ENCODE results near the gene ALKBH2. TPM values are rescaled to one million over a fixed set of nuclear protein-coding genes. Genes with fewer than 3 reads are reported as not detected.

ALKBH2 gene
- total RNA-seq, 2 donors from 2014 or later = 5.0 to 8.9 TPM

DNA sequence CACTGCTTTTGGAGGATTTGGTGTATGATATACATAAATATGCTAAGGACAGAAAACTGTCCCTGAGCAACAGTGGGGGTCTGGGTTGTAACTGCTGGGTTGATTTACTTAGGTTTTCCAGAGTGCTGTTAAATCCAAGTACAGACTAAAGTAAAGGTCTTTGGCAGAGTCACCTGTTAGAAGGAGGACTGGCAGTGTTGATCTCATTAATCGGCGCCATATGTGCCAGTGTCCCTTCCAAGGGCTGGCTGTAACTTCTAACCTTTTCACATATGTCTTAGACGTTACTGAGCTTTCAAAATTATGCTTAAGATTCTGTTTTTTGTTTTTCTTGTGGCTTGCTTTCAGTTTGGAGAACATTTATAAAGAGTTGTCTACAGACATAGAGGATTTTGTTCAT lies 9.2 kb upstream of the ALKBH2 start:
- no peak overlapping the region for H3K27ac ChIP-seq
- no peaks in the 10 kb centered on the region for H3K36me3 ChIP-seq
- H3K4me1 ChIP-seq = peaks cover 5% of the 10 kb centered on the region
- H3K9me3 ChIP-seq = no peaks in the 10 kb centered on the region
- no peak overlapping the region for H3K9ac ChIP-seq (ENCODE audit: low read depth in 2 of 2, low read length in 2 of 2)
- no peak for DNase-seq
- no peaks in the 10 kb centered on the region for H3K27me3 ChIP-seq
- H3K4me3 ChIP-seq = no peak overlapping the region
- TF ChIP-seq, protein P1, sequence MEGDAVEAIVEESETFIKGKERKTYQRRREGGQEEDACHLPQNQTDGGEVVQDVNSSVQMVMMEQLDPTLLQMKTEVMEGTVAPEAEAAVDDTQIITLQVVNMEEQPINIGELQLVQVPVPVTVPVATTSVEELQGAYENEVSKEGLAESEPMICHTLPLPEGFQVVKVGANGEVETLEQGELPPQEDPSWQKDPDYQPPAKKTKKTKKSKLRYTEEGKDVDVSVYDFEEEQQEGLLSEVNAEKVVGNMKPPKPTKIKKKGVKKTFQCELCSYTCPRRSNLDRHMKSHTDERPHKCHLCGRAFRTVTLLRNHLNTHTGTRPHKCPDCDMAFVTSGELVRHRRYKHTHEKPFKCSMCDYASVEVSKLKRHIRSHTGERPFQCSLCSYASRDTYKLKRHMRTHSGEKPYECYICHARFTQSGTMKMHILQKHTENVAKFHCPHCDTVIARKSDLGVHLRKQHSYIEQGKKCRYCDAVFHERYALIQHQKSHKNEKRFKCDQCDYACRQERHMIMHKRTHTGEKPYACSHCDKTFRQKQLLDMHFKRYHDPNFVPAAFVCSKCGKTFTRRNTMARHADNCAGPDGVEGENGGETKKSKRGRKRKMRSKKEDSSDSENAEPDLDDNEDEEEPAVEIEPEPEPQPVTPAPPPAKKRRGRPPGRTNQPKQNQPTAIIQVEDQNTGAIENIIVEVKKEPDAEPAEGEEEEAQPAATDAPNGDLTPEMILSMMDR (IDR thresholded peaks at IDR 0.05) = no peak
- intact Hi-C loops (cut with DNase I) = no loop called here

GRCh38 chr12:109100741-109101140 lies 7.5 kb upstream of the ALKBH2 start:
- no peaks in the 10 kb centered on the region for H3K9me3 ChIP-seq
- H3K36me3 ChIP-seq = no peaks in the 10 kb centered on the region
- intact Hi-C loops (cut with DNase I) = no loop called here
- no peak overlapping the region for H3K9ac ChIP-seq (ENCODE audit: low read depth in 2 of 2, low read length in 2 of 2)
- H3K27me3 ChIP-seq = no peaks in the 10 kb centered on the region
- no peak for DNase-seq
- peaks cover 8% of the 10 kb centered on the region for H3K4me1 ChIP-seq
- no peak overlapping the region for H3K4me3 ChIP-seq
- TF ChIP-seq, protein P1 (IDR thresholded peaks at IDR 0.05) = no peak
- H3K27ac ChIP-seq = no peak overlapping the region

- no peak for DNase-seq
- H3K9ac ChIP-seq (ENCODE audit: low read depth in 2 of 2, low read length in 2 of 2) = peak overlapping the region in 1 of 2 donors; percentile 85
- TF ChIP-seq, protein P1 (IDR thresholded peaks at IDR 0.05) = no peak
- intact Hi-C loops (cut with DNase I) = loop anchor here (10.0 kb wide), 1 partner anchor 435 kb away; no protein-coding TSS in a partner anchor
- no peaks in the 10 kb centered on the region for H3K27me3 ChIP-seq
- H3K4me1 ChIP-seq = peaks cover 8% of the 10 kb centered on the region
- H3K27ac ChIP-seq = no peak overlapping the region
- no peaks in the 10 kb centered on the region for H3K36me3 ChIP-seq
- H3K9me3 ChIP-seq = no peaks in the 10 kb centered on the region
- no peak overlapping the region for H3K4me3 ChIP-seq
Observed at GRCh38 chr12:109099431-109100020, 6.3 kb upstream of the ALKBH2 start.

DNA sequence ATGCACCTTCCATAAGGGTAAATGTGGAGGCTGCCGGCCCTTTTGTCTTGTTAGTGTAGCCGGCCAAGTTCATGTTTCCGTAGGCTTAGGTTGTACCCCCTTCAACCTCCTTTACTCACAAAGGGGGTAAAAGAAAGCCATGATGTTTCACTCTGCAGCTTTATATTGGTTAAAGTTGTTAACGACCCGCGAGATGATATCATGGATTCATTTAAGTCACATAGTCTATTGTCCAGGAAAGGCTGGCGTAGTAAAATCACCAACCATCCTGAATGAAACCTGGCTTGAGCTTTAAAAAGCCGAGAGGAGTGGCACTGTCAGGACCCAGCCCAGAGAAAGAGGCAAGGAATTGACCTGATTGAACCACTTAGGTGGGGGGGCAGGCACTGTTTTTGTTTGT lies 5.4 kb upstream of the ALKBH2 start:
- Histone ChIP-seq H3K36me3 (no peaks in the 10 kb centered on the region), H3K9me3 (no peaks in the 10 kb centered on the region), H3K4me3 (peak overlapping the region; percentile 98), H3K27ac (peak overlapping the region; percentile 96), H3K27me3 (no peaks in the 10 kb centered on the region), H3K9ac (ENCODE audit: low read depth in 2 of 2, low read length in 2 of 2) (peak overlapping the region; percentile 78 to 85), H3K4me1 (peaks cover 8% of the 10 kb centered on the region)
- intact Hi-C loops (cut with DNase I) = loop anchor here (10.0 kb wide), 1 partner anchor 434 kb away; no protein-coding TSS in a partner anchor
- TF ChIP-seq, protein P1 (IDR thresholded peaks at IDR 0.05) = no peak
- DNase-seq = no peak

GRCh38 chr12:109098183-109098604 lies 4.9 kb upstream of the ALKBH2 start:
- Histone ChIP-seq H3K4me1 (peaks cover 8% of the 10 kb centered on the region), H3K9ac (ENCODE audit: low read depth in 2 of 2, low read length in 2 of 2) (peak overlapping the region; percentile 78 to 85), H3K36me3 (no peaks in the 10 kb centered on the region), H3K27me3 (no peaks in the 10 kb centered on the region), H3K9me3 (no peaks in the 10 kb centered on the region), H3K4me3 (peak overlapping the region; percentile 98), H3K27ac (peak overlapping the region; percentile 96)
- intact Hi-C loops (cut with DNase I) = loop anchor here (10.0 kb wide), 1 partner anchor 433 kb away; no protein-coding TSS in a partner anchor
- DNase-seq = no peak
- TF ChIP-seq, protein P1 (IDR thresholded peaks at IDR 0.05) = no peak
